NT2/D1 (cell line): Measurements from ENCODE around the gene RNPEPL1.

ENCODE experiments used
- DNase-seq: peaks from one replicate; pipeline ENCODE4 v3.0.0-alpha.2; 2011; ENCODE audit warnings: low read depth, low spot score
- H3K27me3 ChIP-seq: 2 replicates; pipeline ENCODE4 v1.6.0; 2011; ENCODE audit warnings: mild to moderate bottlenecking; ENCODE audit not compliant: insufficient read length, insufficient read depth
- H3K36me3 ChIP-seq: 2 replicates; pipeline ENCODE4 v1.6.1; 2011; ENCODE audit warnings: mild to moderate bottlenecking, low read length, mixed read lengths; ENCODE audit not compliant: insufficient read depth, insufficient read length
- H3K4me1 ChIP-seq: 2 replicates; pipeline ENCODE4 v1.5.1; 2011; ENCODE audit not compliant: insufficient read depth, insufficient read length
- H3K4me3 ChIP-seq: 2 replicates; pipeline ENCODE4 v1.5.1; 2011; ENCODE audit warnings: low read depth; ENCODE audit not compliant: insufficient read length
- H3K9ac ChIP-seq: 2 replicates; pipeline ENCODE4 v1.6.0; 2011; ENCODE audit warnings: low read depth; ENCODE audit not compliant: insufficient read length
- H3K9me3 ChIP-seq: 2 replicates; pipeline ENCODE4 v1.5.1; 2011; ENCODE audit warnings: mild to moderate bottlenecking, low read length; ENCODE audit not compliant: insufficient read depth
- SUZ12 ChIP-seq: IDR thresholded peaks from 2 replicates; pipeline ENCODE4 v1.6.1; 2011; ENCODE audit not compliant: insufficient read length, insufficient read depth; ENCODE audit errors: extremely low read depth
- YY1 ChIP-seq: IDR thresholded peaks from 2 replicates; pipeline ENCODE4 v1.6.1; 2011; ENCODE audit not compliant: insufficient read length, insufficient read depth
- ZNF274 ChIP-seq: IDR thresholded peaks from 2 replicates; pipeline ENCODE4 v1.6.1; 2011; ENCODE audit warnings: mild to moderate bottlenecking, low read depth, low read length

Gene RNPEPL1

GRCh38 chr2:240597054-240597418 lies 28.8 kb downstream of the RNPEPL1 start:
- DNase-seq: no peak
- Histone ChIP-seq H3K9me3 (no peaks in the 10 kb centered on the region), H3K4me3 (no peak overlapping the region), H3K4me1 (peaks cover 6% of the 10 kb centered on the region), H3K36me3 (peaks cover 86% of the 10 kb centered on the region), H3K27me3 (no peaks in the 10 kb centered on the region), H3K9ac (no peak overlapping the region)
- TF ChIP-seq SUZ12 (no peak), YY1 (no peak), ZNF274 (no peak)

GRCh38 chr2:240597419-240598181 lies 29.3 kb downstream of the RNPEPL1 start:
- Histone ChIP-seq H3K4me3 (no peak overlapping the region), H3K9me3 (no peaks in the 10 kb centered on the region), H3K36me3 (peaks cover 81% of the 10 kb centered on the region), H3K9ac (no peak overlapping the region), H3K27me3 (no peaks in the 10 kb centered on the region), H3K4me1 (peaks cover 6% of the 10 kb centered on the region)
- TF ChIP-seq ZNF274: no peak
- TF ChIP-seq YY1: no peak
- no peak for TF ChIP-seq SUZ12
- no peak for DNase-seq

- no peaks in the 10 kb centered on the region for H3K27me3 ChIP-seq
- no peaks in the 10 kb centered on the region for H3K9me3 ChIP-seq
- H3K36me3 ChIP-seq: peaks cover 73% of the 10 kb centered on the region
- H3K4me3 ChIP-seq: no peak overlapping the region
- H3K4me1 ChIP-seq: peaks cover 6% of the 10 kb centered on the region
- H3K9ac ChIP-seq: no peak overlapping the region
- DNase-seq: no peak
- TF ChIP-seq YY1 (no peak), ZNF274 (no peak), SUZ12 (no peak)
These were observed 30.1 kb downstream of the RNPEPL1 start for GRCh38 chr2:240598311-240598911.

GRCh38 chr2:240599141-240599583 lies 30.9 kb downstream of the RNPEPL1 start:
- H3K9me3 ChIP-seq: no peaks in the 10 kb centered on the region
- no peak overlapping the region for H3K4me3 ChIP-seq
- no peak overlapping the region for H3K9ac ChIP-seq
- H3K36me3 ChIP-seq: peaks cover 67% of the 10 kb centered on the region
- no peaks in the 10 kb centered on the region for H3K27me3 ChIP-seq
- peaks cover 9% of the 10 kb centered on the region for H3K4me1 ChIP-seq
- no peak for TF ChIP-seq YY1
- no peak for TF ChIP-seq ZNF274
- no peak for DNase-seq

GRCh38 chr2:240600451-240600961 lies 32.2 kb downstream of the RNPEPL1 start:
- DNase-seq: no peak

GRCh38 chr2:240601061-240601830 lies 33.0 kb downstream of the RNPEPL1 start:
- H3K27me3 ChIP-seq: no peaks in the 10 kb centered on the region
- H3K4me1 ChIP-seq: peaks cover 3% of the 10 kb centered on the region
- H3K4me3 ChIP-seq: no peak overlapping the region
- TF ChIP-seq YY1: no peak
- no peak for TF ChIP-seq SUZ12
- no peak for TF ChIP-seq ZNF274
- H3K9me3 ChIP-seq: no peaks in the 10 kb centered on the region
- DNase-seq: no peak
- no peak overlapping the region for H3K9ac ChIP-seq
- H3K36me3 ChIP-seq: peaks cover 51% of the 10 kb centered on the region

More at GRCh38 chr2:240600451-240600961, 32.2 kb downstream of the RNPEPL1 start:
- Histone ChIP-seq H3K9me3 (no peaks in the 10 kb centered on the region), H3K4me1 (peaks cover 4% of the 10 kb centered on the region), H3K9ac (no peak overlapping the region), H3K4me3 (no peak overlapping the region), H3K36me3 (peaks cover 59% of the 10 kb centered on the region), H3K27me3 (no peaks in the 10 kb centered on the region)
- TF ChIP-seq ZNF274: no peak

- Histone ChIP-seq H3K4me1 (peaks cover 3% of the 10 kb centered on the region), H3K27me3 (no peaks in the 10 kb centered on the region), H3K36me3 (peaks cover 46% of the 10 kb centered on the region), H3K9ac (no peak overlapping the region), H3K9me3 (no peaks in the 10 kb centered on the region), H3K4me3 (no peak overlapping the region)
- no peak for DNase-seq
- no peak for TF ChIP-seq SUZ12
- TF ChIP-seq ZNF274: no peak
- no peak for TF ChIP-seq YY1
These were observed 33.5 kb downstream of the RNPEPL1 start for GRCh38 chr2:240601831-240602160.
